ENCODE measurements around the gene B4GALNT3. TPM values are rescaled to one million over a fixed set of nuclear protein-coding genes. Genes with fewer than 3 reads are reported as not detected.

Gene B4GALNT3
- total RNA-seq, result not detected in 2 replicates

DNA sequence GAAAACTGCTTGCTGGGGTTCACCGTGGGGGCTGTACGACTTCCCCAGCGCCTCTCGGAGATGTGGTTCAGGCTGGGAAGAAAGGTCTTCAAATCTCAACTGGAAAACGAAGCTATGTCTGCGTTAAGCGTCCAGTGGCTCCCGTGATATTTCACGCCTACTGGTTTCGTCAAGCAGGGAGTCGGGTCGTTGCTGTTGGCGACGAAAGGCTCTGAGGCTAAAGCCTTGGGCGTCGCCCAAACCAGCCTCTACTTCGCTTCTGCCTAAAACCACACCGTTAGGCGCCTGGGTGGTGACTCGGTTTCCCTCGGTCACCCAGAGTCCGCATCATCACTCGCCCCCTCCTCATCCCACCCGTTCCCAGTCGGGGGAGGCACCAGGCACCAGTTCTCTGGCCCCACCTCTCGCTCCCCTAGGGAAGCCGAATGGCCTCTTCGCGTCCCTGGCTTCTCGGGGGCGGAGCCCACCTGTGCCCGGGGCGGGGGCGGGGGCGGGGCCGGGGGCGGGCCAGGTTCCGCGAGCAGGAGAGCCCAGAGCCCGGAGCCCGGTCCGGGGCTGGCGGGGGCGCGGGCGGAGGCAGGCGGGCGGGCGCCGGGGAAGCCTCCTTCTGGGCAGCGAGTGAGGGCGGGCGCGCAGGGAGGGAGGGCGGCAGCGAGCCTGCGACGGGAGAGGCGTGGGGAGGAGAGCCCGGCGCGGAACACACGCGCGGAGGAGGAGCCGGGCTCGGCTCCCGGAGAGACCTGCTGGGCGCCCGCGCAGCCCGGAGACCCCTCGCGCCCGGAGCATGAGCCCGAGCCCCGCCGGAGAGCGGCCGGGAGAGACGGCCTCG is at the start of gene B4GALNT3:
B4GALNT3 (plus strand) TSS at position 510 of the 829 bp plus-strand sequence. CDS start 438 bp downstream, outside the sequence.

Other genes with a start within 250 kb of the B4GALNT3 start
- gene SLC6A12, start 245.8 kb upstream of the B4GALNT3 start, total RNA-seq, result not detected in 2 replicates
- gene SLC6A13, start 197.1 kb upstream of the B4GALNT3 start, total RNA-seq, result not detected in 2 replicates
- gene KDM5A, start 70.6 kb upstream of the B4GALNT3 start, total RNA-seq, result 22.7 and 37.2 TPM in 2 replicates
- gene CCDC77, start 58.3 kb upstream of the B4GALNT3 start, total RNA-seq, result 3.2 and 8.2 TPM in 2 replicates
- gene NINJ2, start 203.5 kb downstream of the B4GALNT3 start, total RNA-seq, result 1.8 TPM in 1 of 2 replicates, not detected in the other

Data from myometrial cell (primary cell).